ENCODE measurements around the gene TMUB2.
A peak's percentile ranks its signal among the peaks of the same experiment; 100 is the strongest.

TMUB2 gene

DNA sequence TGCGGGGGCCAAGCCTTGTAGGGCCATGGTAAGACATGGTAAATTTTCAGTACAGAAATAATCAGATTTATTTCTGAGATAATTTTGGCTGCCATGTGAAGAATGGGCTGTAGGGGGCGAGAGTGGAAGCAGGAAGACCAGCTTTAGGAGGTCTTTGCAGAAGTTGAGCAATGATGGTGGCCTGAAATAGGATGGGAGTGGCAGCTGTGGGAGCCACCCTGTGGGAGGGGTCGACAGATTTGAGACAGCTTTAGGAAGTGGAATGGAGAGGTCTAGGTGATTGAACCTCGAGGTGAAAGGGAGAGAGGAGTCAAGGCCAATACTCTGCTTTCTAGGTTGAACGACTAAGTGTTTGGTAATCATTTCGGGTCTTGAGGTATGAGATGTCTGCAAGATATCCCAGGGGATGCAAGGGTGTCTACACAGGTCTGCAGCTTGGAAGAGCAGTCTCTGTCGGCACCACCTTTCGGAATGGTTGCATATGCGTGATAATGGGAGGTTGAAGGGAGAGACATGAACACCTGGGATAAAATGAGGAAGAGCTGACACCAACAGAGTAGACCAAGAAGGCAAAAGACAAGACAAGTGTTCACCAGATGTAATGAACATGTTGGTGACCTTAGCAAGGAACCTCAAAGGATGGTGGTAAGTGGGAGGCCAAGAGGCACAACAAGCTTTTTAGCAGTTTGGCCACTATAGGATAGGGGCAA, 17.1 kb downstream of the TMUB2 start:
- no peak for DNase-seq (ENCODE audit: low spot score)
- CTCF ChIA-PET = interaction anchor here (0.6 to 0.7 kb wide), 2 partner anchors 15 to 315 kb away, joined by 5 read pairs; no protein-coding TSS in a partner anchor
- POLR2A ChIA-PET (ENCODE audit: low non-redundant PET) = interaction anchor here (1.3 kb wide), 1 partner anchor 17 kb away, joined by 4 read pairs; the partner anchor contains the start of gene TMUB2
- H3K27ac ChIP-seq = peak overlapping the region; percentile 74
- TF ChIP-seq, protein P1, sequence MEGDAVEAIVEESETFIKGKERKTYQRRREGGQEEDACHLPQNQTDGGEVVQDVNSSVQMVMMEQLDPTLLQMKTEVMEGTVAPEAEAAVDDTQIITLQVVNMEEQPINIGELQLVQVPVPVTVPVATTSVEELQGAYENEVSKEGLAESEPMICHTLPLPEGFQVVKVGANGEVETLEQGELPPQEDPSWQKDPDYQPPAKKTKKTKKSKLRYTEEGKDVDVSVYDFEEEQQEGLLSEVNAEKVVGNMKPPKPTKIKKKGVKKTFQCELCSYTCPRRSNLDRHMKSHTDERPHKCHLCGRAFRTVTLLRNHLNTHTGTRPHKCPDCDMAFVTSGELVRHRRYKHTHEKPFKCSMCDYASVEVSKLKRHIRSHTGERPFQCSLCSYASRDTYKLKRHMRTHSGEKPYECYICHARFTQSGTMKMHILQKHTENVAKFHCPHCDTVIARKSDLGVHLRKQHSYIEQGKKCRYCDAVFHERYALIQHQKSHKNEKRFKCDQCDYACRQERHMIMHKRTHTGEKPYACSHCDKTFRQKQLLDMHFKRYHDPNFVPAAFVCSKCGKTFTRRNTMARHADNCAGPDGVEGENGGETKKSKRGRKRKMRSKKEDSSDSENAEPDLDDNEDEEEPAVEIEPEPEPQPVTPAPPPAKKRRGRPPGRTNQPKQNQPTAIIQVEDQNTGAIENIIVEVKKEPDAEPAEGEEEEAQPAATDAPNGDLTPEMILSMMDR (conservative IDR thresholded peaks at IDR 0.05; ENCODE audit: low read depth) = peak; percentile 44

DNA sequence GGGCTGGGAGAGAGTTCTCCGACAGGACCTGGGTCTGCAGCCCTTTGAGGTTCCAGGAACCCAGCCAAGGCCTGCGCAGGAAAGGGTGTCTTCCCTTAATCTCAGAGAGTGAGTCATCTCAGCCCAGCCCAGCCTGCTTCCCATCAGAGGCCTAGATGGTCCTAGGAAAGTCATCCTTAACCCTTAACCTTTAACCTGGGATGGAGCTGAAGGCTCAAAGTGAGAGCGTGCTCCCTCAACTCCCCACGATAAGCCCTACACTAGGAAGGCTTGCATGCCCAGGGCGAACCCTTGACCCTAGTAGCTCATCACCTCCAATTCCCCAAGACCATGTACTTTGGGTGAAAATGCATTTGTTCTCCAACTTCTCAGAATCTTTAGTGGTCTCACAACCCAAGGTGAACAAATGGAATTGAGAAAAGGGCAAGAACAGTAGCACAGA, 17.7 kb downstream of the TMUB2 start:
- ChIA-PET POLR2A (ENCODE audit: low non-redundant PET) (interaction anchor here (1.3 kb wide), 1 partner anchor 18 kb away, joined by 4 read pairs; the partner anchor contains the start of gene TMUB2), CTCF (interaction anchor here (0.7 kb wide), 1 partner anchor 16 kb away, joined by 5 read pairs; no protein-coding TSS in a partner anchor)
- DNase-seq (ENCODE audit: low spot score) = peak; percentile 57

DNA sequence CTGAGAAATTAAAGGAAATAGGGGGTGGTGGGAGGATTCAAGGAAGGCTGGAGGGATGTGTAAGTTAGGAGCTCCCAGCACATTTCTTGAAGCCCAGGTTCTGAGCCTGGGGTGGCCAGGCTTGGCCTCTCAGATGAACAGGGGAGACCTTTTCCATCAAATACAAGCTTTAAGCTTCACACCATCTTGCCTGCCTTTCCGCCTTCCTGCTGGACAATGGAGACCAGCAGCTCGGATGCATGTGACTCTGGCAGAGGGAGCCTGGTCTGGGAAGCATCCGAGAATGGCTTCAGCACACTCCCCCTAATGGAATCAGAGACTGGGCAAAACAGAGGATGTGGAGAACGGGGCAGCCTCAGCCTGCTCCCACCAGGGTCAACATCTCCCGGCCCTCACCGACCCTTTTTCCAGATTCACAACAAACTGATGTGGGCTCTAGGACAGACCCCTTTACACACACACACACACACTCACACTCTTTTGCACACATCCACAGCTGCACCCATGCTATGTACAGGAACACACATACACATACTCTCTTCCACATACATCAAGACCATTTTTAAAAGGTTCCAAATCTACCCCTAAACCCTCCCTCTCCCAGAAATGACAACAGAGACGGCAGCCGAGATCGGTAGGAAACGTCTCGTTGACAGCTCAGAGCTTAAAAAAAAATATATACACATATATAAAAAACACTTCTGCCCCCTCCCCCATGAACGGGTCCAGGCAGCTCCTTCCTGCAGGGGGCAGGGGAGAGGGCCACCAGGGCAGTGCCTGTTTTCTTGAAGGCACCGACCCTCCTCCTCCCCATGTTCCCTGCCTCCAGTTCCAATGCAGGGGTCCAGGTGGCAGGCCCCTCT, 19.4 kb downstream of the TMUB2 start:
- ChIA-PET POLR2A (ENCODE audit: low non-redundant PET) (interaction anchor here (0.6 kb wide), 1 partner anchor 109 kb away, joined by 3 read pairs; no protein-coding TSS in a partner anchor), CTCF (interaction anchor here (0.6 to 1.2 kb wide), 4 partner anchors 10 to 145 kb away, joined by 3 to 4 read pairs (median 3); no protein-coding TSS in a partner anchor)
- no peak for DNase-seq (ENCODE audit: low spot score)
- TF ChIP-seq, protein P1 (conservative IDR thresholded peaks at IDR 0.05; ENCODE audit: low read depth) = no peak
- peak overlapping the region; percentile 79 for H3K27ac ChIP-seq

More for the DNA sequence above, 17.7 kb downstream of the TMUB2 start:
- H3K27ac ChIP-seq = peak overlapping the region; percentile 74
- TF ChIP-seq, protein P1 (conservative IDR thresholded peaks at IDR 0.05; ENCODE audit: low read depth) = no peak

DNA sequence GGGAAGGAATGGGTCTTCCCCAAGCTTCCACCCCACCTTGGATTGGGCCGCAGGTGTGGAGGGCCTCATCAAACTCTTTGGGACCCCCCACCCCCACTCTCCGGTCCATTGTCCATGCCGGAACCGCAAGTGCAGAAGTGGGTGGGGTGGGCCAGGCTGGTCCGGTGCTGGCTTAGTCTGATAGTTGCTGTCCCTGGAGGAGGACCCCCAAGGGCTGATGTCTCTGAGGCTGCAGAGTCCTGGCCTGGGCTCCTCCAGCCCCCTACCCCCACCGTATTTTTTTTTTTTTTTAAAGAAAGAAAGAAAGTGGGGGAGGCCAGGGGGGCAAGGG, 20.0 kb downstream of the TMUB2 start:
- no peak for DNase-seq (ENCODE audit: low spot score)
- ChIA-PET CTCF (interaction anchor here (0.7 kb wide), 1 partner anchor 145 kb away, joined by 3 read pairs; no protein-coding TSS in a partner anchor), POLR2A (ENCODE audit: low non-redundant PET) (no interaction called here)
- TF ChIP-seq, protein P1 (conservative IDR thresholded peaks at IDR 0.05; ENCODE audit: low read depth) = no peak
- peak overlapping the region; percentile 79 for H3K27ac ChIP-seq

DNA sequence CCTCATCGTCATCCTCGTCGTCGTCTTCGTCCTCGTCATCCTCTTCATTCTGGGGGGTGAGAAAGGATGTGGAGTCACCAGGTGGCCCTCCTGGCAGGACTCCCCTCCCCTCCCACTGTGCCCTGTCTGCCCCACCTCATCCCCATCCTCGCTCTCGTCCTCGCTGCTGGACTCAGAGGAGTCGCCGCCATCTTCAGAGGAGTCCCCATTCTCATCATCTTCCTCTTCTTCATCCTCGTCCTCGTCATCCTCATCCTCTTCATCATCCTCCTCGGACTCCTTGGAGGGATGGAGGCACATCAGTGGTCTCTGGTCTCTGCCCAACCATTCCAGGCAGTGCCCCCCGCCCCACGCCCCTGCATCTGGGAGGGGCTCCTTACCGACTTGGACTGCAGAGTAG, 20.5 kb downstream of the TMUB2 start:
- H3K27ac ChIP-seq = peak overlapping the region; percentile 79
- no peak for DNase-seq (ENCODE audit: low spot score)
- POLR2A ChIA-PET (ENCODE audit: low non-redundant PET) = no interaction called here
- TF ChIP-seq, protein P1 (conservative IDR thresholded peaks at IDR 0.05; ENCODE audit: low read depth) = no peak
- CTCF ChIA-PET = no interaction called here

DNA sequence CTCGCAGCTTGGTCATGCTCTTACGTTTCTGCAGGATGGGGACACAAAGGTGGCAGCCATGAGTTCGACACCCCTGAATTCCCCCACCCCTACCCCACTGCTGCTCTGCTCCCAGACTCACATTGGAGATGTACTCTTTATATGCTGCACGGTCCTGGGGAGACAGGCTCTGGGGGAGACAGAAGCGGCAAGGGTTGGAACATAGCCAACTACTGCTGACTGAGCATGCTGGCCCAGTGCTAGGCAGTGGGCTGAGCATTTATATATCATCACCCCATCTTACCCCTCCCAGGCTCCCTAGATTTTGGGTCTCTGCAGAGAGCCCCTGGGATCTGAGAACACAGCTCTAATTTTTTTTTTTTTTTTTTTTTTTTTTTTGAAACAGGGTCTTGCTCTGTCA, 21.0 kb downstream of the TMUB2 start:
- no peak for DNase-seq (ENCODE audit: low spot score)
- TF ChIP-seq, protein P1 (conservative IDR thresholded peaks at IDR 0.05; ENCODE audit: low read depth) = no peak
- CTCF ChIA-PET = no interaction called here
- POLR2A ChIA-PET (ENCODE audit: low non-redundant PET) = no interaction called here
- H3K27ac ChIP-seq = peak overlapping the region; percentile 79
